Head of caudate nucleus (tissue), 42 donors: ENCODE data around the gene ABCA4.
"Not testable (repeated sequence)": the region's sequence is repeated elsewhere in the genome, so short reads cannot be mapped to it uniquely, and the experiment has no call there.

Experiments
- DNase-seq, 42 donors: peaks; one replicate each; pipeline versions ENCODE4 v3.0.0 to v3.0.0-alpha.2; 2020 to 2021; ENCODE audit warnings: mixed read lengths in 7 of 42
- intact Hi-C: fragments of 100-400 bp; cut with DNase I; formaldehyde crosslinking; loops from one replicate; pipeline ENCODE4 v1.15.0; 2022

Gene ABCA4

DNA sequence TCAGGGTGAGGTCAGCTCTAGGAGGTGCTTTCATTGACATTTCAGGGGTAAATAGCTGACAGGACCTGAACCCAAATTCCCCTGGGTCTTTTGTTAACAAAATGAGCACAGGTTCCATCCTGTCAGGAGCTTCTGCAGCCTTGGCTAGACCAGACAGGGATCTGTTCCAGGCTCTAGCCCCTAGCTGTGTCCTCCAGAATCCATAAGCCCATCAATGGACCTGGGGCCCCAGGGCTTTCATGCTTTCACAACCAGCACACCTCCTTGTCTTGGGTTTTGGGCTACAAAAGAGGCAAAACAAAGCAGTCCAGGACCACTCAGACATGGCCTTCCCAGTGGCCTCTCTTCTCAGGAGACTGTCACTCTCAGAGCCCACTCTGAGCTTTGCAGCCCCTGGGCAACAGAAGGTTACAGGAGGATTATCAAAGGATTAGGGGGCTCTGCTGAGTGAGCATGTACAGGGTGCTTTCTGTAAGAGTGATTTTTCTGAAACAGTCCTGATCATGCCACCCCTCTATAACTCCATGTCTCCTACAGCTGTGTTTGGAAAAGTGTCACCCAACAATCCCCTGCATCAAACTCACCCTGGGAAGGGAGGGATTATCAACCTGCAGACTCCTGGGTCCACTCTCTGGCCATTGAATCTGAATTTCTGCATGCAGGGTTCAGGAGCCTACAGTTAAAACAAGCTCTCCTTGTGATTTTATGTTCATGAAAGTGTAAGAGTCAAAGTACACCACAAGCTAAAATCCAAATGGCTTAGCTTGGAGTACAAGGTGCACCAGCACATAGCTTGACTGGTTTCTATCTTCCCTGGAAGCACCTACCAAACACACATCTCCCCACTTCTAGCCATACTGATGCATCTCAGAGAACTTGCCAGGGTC, 144.0 kb downstream of the ABCA4 start:
- intact Hi-C loops = no loop called here
- DNase-seq = no peak

DNA sequence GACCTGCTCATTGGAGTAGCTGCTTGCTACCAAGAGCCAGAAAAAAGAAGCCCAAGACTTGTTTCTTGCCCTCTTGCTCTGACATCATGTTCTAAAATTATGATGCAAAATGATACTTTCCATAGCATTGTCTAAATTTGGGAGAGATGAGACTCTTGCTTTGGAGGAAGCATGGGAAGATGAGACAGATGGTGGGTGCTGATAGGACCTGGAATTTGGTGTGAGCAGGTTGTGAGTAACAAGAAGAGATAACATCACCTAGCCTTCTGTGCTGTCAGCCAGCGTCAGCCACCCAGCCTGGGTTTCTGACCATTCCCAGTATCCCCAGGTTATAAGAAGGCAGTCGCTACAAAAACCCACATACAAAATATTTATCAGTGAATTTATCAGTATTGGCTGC, 144.7 kb downstream of the ABCA4 start:
- intact Hi-C loops = no loop called here
- DNase-seq = no peak

DNA sequence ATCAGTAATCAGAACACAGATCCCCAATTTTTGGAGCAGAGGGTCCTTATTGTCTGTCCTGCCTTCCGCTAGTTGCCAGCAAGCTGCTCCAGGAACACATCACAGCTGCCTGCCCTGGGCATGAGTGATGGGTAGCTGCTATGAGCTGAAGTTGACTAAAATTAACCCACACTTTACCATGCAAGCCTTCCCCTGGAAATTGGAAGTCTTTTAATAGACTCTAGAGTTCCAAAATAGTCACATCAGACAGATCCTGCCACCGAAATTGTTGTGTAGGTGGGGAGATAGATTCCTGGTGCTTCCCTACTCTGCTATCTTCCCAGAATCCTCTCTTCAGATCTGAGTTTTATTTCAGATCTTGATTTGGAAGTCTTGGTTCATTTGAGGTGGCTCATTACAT, 148.6 kb downstream of the ABCA4 start:
- intact Hi-C loops = no loop called here
- DNase-seq = peak in 14 of 42 donors; percentile 2 to 68 (median 30)

DNA sequence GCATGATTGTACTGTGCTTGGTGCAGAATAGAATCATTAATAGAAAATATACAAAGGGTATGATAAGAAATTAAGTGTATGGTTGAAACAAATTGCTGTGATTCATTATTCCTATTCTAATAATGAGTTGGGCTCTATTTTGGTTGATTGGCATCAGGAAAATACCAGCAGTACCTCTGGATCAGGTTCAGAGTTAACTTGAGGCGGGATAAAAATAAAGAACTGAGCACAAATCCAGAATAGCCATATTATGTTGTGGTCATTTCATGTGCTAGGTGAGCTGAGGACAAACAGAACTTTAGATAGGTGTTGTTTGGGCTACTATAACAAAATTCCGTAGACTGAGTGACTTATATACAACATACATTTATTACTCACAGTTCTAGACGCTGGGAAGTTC, 151.1 kb downstream of the ABCA4 start:
- no peak for DNase-seq
- intact Hi-C loops = no loop called here

DNA sequence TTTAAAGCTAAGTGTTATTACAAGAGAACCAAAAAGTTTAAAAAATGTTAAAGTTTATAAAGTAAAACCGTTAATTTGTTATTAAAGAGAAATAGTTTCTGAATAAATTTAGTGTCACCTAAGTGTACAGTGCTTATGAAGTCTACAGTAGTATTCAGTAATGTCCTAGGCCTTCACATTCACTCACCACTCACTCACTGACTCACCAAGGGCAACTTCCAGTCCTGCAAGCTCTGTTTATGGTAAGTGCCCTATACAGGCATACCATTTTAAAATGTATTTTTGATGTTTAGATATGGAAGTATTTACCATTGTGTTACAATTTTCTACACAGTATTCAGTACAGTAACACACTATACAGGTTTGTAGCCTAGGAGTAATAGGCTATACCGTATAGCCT, 151.6 kb downstream of the ABCA4 start:
- intact Hi-C loops = no loop called here
- no peak for DNase-seq

DNA sequence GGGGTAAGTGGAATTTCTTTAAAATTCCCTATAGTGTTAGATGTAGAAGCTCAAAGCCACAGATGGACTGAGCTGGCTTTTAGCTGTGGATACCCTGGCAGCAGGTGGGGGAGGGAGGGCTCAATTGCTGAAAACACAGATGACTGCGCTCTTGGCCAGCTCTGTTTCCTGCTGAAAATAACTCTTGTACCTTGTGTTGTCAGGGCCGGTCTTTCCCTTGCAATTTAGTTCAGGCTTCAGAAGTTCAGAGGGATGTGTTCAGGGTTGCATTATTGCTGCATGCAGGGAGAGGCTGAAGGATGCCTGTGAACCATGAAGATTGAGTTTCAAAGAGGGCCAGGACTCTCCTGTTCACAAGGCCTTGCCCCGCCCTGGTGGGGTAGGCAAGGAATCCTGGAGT, 153.6 kb downstream of the ABCA4 start:
- DNase-seq = no peak
- intact Hi-C loops = no loop called here

DNA sequence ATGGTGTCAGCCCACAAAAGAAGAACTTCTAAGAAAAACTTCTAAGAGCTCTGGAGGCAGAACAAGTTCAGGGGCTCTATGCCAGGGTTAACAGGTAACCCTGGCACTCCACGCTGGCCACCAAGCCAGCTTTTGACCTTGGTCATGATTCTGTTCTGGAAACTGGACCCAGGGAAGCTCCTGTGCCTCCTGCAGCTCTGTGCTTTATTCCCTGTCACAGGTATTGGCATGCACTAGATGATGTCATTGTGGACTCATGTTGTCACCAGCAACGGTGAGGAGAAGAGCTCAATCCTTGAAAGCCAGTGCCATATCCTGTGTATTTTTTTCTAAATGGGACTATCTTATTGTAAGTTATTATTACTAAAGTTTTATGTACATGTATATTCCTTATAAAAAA, 155.1 kb downstream of the ABCA4 start:
- intact Hi-C loops = no loop called here
- DNase-seq = no peak

DNA sequence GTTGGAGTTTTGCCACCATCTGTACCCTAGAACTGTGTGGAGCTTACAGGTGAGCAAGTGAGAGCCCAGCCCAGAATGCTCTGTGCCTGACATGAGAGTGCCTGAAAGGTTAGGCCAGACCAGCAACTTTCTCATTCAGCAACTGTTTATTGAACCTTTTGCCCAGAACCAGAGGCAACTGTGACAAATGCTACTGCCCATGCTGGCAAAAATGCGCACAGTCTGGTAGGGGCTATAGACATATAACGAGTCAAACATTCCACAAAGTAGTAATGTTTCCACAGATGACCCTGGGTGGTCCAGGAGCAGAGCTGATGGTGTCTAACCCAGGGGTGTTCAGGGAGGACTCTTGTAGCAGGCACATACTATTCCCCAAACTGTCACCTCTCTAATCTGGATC, 155.7 kb downstream of the ABCA4 start:
- intact Hi-C loops = no loop called here
- DNase-seq = no peak

DNA sequence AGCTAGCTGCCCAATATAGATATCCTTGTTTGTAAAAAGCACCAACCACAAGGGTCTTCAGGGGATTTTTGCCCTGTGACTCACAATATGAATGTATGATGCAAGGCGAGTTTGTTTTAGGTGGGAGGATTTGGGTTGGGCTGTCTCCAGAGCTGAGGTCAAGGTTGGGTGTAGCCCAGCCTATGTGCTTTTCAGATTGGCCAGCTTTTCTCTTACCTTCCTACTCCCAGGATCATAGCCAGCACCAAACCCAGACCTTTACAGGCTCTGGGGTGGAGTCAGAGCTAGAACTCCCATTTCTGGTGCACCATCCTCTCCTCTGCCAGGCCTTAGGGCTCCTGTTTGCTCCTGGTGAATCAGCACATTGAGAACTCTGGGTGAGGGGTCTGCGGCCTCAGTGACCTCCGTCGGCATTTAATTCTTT, 156.2 kb downstream of the ABCA4 start:
- intact Hi-C loops = no loop called here
- DNase-seq = no peak

DNA sequence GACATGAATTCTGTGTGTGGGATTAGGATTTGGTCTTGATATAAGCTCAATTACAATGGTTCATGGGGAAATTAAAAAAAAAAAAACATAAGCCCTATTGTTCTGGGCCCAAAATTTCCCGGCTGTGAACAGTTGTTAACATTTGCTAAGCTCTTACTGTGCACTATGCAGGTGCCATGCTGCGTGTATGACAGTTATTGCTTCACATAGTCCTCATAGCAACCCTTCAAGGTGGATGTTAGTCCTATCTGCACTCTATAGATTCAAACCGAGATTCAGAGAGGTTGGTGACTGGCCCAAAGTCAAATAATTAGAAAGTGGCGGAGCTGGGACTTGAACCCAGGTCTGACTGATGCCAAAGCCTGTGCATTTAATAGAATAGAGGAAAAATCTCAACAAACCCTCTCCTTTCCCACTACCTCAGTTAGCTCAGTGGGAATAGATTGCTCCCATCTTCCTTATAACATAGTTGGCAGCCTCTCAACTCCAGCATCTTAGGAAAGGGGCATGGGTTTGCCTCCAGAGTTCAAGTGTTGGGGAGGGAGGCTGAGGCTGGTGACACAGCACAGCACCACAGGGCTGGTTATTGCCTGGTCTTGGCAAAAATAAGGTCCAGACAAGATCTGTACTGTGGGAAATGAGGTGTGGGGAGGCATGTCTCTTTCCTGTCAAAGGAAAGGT, 156.7 kb downstream of the ABCA4 start:
- intact Hi-C loops = no loop called here
- no peak for DNase-seq

DNA sequence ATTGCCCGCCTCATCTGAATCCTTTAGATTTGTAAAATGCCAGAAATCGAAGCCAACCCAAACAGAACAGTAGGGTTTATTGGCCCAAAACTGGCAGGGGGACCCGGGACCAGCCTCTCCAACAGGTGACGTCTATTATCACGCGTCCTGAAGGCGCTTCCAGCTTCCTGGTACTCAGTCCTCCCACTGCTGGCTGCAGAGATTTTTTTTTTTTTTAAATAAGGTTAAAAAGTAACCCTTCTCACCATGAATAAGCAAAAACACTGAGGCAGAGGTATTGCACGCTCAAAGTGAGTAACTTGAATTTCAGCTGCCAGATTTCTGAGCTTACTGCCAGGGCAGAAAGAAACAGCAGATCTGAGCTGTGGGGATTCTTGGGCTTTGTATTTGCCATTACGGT, 157.4 kb downstream of the ABCA4 start:
- DNase-seq = no peak
- intact Hi-C loops = no loop called here

DNA sequence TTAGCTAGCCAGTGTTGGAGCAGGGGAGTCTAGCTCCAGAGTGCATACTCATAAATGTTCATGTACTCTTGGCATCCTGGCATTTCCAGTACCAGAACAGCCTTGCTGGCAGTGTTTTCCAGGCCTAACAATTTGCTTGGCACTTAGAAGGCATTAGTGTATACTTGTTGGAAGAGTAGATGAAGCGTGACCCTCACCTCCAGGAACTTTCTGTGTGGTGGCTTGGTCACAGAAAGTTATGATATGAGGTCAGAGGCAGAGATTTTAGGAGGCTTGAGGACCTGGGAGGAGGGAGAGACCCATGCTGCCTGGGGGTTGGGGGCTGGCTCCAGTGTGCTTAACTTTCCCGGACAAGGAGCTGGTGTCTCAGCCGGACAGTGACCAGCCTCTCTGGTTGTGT, 159.0 kb downstream of the ABCA4 start:
- intact Hi-C loops = no loop called here
- no peak for DNase-seq

DNA sequence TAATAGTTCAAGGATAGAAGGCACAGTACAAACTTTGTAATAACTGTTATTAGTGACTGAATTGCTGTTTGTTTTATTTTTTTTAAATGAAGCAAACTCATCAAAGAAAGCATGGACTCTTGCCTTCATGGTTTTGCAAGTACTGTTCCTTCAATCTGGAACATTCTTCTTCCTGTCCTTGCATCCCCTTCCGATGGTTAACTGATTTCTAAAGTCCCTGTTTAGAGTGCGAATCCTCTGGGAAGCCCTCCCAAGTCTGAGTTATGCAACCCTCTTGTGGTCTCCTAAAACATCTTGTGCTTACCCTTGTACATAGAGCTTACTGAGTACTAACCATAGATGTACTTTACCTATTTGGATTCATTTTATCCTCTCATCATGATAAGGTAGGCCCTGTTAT, 159.5 kb downstream of the ABCA4 start:
- intact Hi-C loops = no loop called here
- DNase-seq = no peak

DNA sequence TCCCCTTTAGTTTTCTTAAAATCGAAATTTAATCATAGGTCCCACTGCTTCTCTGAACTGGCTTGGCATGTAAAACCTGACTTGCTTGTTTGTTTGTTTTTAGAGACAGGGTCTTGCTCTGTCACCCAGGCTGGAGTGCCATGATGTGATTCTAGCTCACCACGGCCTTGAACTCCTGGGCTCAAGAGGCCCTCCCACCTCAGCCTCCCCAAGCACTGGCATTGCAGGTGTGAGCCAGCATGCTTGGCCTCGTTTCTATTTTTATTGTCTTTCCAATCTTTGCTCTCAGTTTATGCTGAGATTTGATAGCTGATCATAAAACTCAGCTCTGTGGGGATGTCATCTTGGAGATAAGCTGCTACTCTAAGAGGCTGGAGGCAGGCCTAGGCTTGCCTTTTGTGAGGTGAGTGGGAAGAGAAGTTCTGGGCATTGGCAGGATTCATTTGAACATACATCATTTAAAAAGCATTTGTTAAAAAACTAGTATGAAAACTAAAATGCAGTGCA, 160.3 kb downstream of the ABCA4 start:
- intact Hi-C loops = no loop called here
- DNase-seq = no peak

DNA sequence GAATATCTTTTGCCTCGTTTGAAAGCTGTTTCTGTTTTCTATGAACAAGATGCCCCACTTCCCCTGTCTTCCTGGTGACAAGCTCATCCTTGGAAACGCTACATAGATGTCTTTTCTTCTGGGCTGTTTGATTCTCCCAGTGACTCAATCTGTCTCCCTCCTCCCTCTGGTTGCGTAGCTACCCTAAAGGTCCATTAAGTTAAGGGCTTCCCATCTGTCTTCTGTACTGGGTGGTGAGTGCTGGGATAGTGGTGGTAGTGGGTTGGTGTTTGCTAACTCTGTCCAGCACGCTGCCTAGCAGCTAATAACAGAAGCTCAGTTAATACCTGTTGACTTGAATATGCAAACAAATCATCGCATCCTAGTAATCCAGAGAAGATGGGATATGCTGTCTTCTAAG, 161.5 kb downstream of the ABCA4 start:
- DNase-seq = no peak
- intact Hi-C loops = no loop called here

DNA sequence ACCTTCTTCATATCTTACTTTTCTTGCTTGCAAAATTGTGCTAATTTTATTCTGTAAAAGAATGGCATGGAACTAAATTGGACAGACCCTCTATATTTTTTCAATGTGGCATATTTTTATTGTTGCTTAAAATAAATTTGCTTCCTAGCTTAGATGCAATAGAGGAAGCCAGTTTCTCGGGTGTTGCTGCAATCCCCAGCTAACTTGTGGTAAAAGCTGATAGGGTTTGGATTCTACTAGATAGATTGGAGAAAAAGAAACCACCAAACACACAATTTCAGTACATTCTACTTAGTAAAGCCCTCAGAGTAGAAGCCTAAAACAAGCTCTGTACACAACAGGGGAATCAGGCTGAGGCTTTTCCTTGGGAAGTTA, 162.2 kb downstream of the ABCA4 start:
- DNase-seq = no peak
- intact Hi-C loops = no loop called here

DNA sequence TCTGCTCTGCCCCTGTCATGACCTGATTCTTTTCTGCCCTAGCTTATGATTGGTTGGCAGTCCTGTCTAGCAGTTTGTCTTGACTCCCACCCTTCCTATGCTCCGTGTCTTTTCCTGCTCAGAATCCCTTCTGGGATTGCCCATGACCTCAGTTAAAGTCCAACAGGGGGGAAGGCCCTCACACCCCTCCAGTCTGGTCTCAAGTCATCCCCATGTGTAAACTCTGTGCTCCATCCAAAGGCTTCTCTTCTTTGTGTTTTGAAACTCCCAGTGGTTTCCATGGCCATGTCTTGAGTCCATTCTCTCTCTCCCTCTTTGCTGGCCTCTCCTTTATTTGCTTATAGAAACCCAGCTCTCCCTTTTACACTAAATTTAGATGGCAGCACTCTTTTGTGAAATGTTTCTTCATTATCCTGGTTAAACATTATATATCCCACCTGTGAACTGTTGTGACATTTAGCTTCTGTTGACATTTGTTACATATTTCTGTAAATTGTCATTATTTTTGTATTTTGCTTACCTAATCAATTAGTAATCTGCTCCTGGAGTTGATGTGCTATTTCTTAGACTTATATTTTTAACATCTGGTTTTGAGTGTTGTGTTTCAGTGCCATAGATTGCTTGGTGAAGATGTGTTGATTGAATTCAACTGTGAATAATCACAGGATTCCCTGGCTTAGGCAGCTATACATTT, 162.8 kb downstream of the ABCA4 start:
- intact Hi-C loops = no loop called here
- no peak for DNase-seq

DNA sequence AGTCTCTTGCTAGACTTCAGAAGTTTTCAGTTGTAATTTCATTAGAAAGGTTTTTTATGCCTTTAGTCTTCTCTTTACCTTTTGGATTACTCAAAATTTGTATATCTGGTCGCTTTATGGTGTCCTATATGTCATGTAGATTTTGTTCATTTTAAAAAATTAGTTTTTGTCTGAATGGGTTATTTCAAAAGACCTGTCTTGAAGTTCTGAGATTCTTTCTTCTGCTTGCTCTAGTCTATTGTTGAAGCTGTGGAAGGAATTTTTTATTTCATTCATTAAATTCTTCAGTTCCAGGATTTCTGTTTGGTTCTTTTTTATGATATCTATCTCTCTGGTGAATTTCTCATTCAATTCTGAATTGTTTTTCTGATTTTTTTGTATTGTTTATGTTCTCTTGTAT, 165.2 kb downstream of the ABCA4 start:
- DNase-seq = no peak
- intact Hi-C loops = no loop called here

DNA sequence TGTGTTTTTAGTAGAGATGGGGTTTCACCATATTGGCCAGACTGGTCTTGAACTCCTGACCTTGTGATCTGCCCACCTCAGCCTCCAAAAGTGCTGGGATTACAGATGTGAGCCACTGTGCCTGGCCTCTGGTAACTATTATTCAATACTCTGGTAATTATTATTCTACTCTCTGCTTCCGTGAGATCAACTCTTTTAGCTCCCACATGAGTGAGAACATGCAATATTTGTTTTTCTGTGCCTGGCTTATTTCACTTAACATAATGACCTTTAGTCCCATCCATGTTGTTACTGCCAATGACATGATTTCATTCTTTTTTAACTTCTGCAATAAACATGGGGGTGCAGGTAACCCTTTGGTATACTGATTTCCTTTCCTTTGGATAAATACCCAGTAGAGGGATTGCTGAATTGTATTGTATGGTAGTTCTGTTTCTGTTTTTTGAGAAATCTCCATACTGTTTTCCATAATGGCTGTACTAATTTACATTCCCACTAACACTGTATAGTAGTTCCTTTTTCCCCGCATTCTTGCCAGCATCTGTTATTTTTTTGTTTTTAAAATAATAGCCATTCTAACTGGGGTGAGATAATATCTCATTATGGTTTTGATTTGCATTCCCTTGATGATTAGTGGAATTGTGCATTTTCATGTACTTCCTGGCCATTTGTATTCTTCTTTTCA, 173.8 kb downstream of the ABCA4 start:
- DNase-seq, intact Hi-C loops: not testable (repeated sequence)
